OCI-LY7 (cell line): ENCODE results near the gene TPT1.

Experiments
- CTCF ChIP-seq: fragments of 200-600 bp; sonication (generic); conservative IDR thresholded peaks from 2 replicates; pipeline ENCODE4 v1.5.1; 2014; ENCODE audit warnings: mild to moderate bottlenecking, antibody characterized with exemption, low read length, moderate library complexity, mixed read lengths
- EZH2phosphoT487 ChIP-seq: fragments of 200-600 bp; sonication (generic); IDR thresholded peaks from 2 replicates; pipeline ENCODE4 v1.6.1; 2018; ENCODE audit warnings: low read depth, borderline replicate concordance, mild to moderate bottlenecking, mixed run types, antibody characterized with exemption, low read length, moderate library complexity, mixed read lengths

DNA sequence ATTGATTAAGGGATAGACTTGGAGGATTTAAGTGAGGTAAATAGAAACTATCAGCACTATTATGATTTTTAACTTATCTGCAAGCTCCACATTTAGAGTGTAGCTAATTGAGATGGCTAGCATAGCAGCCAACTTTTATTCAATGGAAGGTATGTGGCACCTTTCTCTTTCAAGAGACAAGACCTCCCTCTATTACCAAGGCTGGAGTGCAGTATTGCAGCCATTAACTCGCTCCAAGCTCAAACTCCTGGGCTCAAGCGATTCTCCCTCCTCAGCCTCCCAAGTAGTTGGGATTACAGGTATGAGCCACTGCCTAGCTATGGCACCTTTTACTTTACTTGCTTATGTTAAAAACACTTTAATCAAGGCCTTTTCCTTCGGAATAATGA is 8.2 kb downstream of the TPT1 start:
- TF ChIP-seq CTCF (no peak), EZH2phosphoT487 (no peak)
